22Rv1 (cell line): Measurements from ENCODE around the gene GANC.

Source experiments
- ZFX ChIP-seq: fragments of 450-650 bp; IDR thresholded peaks from 2 replicates; pipeline ENCODE4 v1.6.1; 2017; ENCODE audit warnings: antibody characterized with exemption, borderline replicate concordance
- TF ChIP-seq, protein P1 (sequence below): fragments of 450-650 bp; IDR thresholded peaks from 2 replicates; pipeline ENCODE4 v1.5.1; 2017; ENCODE audit warnings: mild to moderate bottlenecking

GRCh38 chr15:42274702-42274989 is 1.6 kb downstream of the GANC start:
- TF ChIP-seq, protein P1, sequence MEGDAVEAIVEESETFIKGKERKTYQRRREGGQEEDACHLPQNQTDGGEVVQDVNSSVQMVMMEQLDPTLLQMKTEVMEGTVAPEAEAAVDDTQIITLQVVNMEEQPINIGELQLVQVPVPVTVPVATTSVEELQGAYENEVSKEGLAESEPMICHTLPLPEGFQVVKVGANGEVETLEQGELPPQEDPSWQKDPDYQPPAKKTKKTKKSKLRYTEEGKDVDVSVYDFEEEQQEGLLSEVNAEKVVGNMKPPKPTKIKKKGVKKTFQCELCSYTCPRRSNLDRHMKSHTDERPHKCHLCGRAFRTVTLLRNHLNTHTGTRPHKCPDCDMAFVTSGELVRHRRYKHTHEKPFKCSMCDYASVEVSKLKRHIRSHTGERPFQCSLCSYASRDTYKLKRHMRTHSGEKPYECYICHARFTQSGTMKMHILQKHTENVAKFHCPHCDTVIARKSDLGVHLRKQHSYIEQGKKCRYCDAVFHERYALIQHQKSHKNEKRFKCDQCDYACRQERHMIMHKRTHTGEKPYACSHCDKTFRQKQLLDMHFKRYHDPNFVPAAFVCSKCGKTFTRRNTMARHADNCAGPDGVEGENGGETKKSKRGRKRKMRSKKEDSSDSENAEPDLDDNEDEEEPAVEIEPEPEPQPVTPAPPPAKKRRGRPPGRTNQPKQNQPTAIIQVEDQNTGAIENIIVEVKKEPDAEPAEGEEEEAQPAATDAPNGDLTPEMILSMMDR: no peak
- no peak for TF ChIP-seq ZFX
